ENCODE results near the gene FAM107B.
"Not testable (repeated sequence)": the region's sequence is repeated elsewhere in the genome, so short reads cannot be mapped to it uniquely, and the experiment has no call there.

FAM107B gene

DNA sequence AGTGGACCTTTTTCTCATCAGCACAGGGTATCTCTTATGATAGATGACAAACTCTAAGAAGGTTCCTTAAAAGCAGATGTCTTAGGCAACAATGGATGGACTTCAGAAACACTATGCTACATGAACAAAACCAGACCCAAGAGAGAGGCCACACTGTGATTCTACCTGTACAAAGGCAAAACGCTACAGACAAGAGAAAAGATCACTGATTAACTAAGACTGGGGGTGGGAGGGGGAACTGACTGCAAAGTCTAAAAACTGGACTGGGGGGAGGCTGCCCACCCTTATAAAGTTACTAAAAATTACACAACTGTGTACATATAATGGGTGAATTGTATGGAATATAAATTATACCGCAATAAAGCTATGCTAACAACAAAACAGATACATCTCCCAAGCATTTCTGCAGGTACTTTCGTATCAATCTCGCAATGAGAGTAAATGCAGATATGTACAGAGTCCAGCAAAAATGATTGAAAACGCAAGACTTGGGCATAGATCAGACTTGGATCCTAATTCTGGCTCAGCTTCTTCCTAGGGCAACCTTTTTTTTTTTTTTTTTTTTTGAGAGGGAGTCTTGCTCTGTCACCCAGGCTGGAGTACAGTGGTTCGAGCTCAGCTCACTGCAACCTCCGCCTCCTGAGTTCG lies 179.7 kb downstream of the FAM107B start:
- no peak for DNase-seq

DNA sequence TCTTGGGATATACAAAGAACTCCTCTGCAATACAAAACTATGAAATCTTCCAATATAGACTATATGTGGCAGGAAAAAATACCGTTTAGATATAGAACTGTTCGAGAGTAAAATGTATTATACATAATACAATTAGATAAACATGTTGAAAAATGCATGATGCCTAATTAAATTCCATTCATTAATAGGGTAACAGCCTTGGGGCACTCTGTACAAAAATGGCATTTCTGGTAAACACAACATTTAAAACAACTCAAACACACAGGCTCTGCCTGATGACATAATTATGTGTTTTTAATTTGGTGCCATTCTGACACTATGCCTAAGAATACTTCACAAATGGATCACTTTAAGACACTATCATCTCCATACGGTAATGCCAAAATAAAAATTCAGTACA lies 180.9 kb downstream of the FAM107B start:
- DNase-seq, result no peak

DNA sequence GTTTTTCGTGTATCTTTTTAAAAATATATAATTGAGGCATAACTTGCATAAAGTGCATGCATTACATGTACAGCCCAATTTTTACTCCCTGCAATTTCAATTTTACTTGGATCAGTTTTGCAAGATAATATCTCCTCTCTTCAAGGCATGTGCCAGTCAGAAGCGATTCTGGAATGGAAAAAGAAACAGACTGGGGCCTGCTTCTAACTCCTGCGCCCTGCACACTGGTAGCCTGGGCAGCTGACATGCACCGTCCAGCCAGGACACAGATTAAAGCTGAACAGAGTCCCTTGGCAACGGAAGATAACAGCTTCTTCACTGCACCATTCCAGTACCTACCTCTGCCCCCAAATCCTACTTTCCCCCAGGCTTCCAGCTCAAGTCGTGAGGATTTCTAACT lies 182.1 kb downstream of the FAM107B start:
- no peak for DNase-seq

DNA sequence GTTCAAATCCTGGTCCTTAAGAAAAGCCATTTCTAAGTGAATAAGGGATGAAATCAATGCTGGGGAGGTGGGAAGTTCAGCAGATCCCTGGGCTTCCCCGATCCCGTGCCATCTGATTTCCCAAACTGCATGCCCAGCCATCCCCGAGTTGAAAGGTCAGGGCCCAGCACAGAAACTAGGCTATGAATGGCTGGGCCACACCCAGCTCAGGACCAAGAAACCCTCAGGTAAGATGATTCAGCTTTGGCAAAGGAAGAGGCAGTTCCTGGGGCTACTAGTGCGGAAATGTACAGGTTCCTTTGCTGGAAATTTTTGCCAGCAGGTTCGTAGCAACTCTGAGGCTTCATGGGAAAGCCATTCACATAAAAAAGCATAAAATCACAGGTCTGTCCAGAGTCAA lies 182.7 kb downstream of the FAM107B start:
- no peak for DNase-seq

DNA sequence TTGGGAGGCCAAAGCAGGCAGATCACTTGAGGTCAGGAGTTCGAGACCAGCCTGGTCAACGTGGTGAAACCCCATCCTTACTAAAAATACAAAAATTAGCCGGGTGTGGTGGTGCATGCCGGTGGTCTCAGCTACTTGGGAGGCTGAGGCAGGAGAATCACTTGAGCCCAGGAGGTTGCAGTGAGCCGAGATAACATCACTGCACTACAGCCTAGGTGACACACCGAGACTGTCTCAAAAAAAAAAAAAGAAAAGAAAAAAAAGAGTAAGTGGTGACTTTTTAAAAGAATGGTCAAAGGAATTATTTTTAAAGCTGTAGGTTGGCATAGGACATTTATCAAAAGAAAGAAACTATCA lies 185.8 kb downstream of the FAM107B start:
- DNase-seq, result not testable (repeated sequence)

DNA sequence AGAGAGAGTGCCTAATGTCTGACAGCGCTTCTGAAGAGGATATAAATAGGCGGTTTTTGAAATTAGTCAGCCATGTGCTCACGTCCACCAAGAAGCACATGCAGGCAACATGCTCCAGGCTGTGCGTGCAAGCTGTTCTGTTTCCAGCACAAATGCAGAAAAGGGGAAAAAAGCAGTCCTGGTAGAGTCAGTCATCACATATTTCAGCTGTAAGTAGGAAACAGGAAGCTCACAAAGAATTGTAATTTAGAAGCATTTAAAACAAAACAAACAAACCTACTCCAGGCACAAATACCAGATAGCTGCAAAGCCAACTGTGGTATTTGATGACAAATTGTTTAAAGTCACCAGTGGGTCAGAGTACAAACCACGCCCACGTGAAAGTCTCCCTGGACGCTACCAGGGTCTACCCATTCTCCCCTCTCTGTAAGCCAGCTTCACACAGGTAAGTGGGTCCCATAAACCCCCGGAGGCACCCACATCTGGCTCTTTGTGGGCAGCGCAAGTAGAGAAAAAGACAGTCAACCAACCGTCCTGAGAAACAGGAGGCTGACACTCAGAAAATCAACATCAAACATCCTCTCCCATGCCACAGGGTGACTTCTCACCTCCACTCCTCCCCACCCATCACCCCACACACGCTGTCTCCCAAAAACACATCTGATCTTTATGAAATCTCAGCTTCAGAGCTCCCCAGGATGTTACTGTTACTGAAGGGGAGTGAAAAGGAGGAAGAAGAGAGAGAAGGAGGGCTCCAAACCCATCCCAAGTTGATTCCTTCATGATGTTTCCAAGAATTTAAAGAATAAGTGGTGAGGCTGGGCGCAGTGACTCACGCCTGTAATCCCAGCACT lies 186.4 kb downstream of the FAM107B start:
- no peak for DNase-seq

DNA sequence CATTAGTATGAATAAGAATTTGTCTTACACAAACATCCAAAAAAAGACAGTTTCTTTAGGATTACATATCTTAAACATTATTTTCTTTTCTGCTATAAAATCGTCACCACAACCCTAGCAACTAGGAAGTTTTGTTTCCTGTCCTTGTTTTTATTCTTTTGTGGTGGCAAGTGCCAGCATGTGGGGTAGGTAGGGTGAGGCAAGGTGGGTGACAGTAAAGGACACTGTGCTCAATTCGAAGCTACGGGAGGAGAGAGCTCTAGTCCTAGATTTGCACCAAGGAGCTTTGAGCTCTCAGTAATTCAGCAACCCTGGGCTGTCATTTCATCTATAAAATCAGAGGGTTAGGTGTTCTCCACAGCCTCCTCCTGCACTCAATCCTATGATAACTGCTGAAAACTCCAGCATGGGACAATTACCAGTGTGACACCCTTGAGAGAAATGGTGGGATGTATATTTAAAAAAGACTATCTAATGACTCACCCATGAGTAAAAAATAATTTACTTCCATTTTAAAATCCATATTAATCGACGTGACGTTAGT lies 187.1 kb downstream of the FAM107B start:
- no peak for DNase-seq

DNA sequence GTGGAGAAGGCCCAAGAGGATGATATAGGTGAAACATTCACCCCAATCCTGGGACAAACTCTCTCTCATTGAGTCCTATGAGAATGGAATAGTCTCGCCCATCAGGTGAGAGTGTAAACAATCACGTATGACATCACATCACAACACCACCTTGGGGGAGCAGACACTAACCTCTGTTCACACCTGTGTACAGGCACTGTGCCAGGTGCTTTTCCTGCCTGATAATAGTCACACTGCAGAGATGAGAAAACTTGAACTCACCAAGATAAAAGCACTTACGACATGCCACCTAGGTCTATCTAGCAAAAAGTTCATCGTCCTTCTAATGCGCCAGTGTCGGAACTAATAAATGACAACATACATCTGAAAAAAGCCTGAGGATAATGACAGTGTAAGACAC lies 187.8 kb downstream of the FAM107B start:
- no peak for DNase-seq

DNA sequence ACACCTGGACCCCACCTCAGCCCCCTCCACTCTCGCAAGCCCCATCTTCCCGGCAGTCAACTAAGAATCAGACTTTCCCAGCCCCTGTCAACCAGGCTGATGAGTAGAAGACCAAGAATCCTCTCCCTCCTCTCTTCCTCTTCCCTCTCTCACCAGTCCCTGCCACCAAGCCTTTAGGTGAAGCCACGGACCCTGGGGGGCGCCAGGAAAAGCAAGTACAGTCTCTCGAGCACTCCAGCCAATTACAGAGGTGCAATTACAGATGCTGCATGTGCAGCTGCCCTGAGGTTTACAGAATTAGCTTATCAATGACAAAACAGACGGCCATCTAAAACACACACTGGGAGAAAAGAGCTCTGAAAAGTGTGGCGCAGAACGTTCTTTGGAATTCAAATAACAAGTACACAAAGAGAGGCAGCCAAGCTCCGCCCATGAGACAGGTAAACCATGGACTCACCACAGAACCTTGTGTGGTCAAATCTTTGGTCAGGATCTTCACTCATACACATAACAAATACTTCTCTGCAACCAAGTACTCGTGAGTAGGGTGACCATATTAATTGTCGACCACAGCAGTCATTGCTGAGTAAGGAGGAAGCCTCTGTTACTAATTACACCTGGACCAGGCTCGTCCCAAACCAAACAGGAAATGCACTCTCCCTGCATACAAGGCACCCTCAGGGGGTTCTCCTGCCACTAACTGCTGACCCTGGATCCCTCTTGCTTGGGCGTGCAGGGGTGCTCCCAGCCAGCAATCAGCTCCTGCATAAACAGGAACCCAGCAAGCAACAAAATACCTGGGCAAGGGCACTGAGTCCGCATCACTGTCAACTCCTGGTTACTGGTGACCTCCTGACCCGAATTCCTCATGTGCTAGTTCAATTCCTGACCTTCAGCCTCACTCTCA lies 189.2 kb downstream of the FAM107B start:
- DNase-seq, result no peak

DNA sequence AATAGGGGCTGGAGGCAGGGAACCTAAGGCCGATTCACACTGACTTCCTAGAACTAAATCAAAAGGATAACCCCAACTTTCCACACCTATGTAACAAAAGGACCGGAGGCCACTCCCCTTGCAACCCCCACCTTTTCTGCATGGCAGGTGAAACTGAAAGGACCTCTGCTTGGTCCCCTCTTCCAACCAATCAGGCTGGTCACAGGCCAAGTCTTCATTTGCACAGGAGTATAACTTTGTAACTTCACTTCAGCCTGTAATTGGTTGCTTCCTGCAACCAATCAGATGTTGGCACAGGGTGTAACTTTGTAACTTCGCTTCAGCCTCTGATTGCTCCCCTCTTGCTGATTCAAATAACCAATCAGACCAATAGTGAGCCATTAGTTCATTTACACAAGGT lies 190.0 kb downstream of the FAM107B start:
- no peak for DNase-seq

DNA sequence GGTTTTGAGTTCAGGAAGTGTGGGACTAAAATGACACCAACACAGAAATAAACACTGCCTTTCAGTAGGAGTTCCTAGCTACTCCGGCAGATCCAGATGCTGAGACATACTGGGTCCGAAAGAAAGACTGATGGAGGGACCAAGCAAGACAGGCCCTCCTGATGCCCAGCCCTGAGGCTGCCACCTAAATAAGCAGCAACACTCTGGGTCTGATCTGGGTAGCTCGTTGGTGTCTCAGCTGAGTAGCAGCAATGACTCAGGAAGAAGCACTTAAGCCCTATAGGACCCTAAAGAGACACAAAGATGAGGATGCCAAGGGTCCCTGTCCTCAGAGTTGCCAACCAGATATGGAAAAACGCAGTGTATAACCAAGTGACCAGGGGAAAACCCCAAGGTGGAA lies 190.7 kb downstream of the FAM107B start:
- no peak for DNase-seq

DNA sequence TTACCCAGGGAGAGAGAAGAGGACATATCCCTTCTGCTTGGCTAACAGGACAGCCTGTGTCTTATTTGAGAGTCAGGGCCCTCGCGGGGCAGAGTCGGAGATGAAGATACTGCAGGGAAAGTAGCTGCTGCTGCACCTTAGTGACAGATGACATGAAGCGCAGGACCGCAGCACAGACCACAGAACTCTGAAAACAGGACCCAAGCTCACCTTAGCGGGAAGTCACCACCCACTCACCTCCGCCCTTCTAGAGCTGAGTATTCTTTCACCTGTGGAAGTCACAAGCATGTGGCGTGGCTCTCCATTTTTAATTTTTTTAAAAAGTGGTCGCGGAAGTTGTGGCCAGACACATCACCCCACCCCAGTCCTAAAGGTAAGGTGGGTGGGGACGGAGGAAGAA lies 191.4 kb downstream of the FAM107B start:
- no peak for DNase-seq

DNA sequence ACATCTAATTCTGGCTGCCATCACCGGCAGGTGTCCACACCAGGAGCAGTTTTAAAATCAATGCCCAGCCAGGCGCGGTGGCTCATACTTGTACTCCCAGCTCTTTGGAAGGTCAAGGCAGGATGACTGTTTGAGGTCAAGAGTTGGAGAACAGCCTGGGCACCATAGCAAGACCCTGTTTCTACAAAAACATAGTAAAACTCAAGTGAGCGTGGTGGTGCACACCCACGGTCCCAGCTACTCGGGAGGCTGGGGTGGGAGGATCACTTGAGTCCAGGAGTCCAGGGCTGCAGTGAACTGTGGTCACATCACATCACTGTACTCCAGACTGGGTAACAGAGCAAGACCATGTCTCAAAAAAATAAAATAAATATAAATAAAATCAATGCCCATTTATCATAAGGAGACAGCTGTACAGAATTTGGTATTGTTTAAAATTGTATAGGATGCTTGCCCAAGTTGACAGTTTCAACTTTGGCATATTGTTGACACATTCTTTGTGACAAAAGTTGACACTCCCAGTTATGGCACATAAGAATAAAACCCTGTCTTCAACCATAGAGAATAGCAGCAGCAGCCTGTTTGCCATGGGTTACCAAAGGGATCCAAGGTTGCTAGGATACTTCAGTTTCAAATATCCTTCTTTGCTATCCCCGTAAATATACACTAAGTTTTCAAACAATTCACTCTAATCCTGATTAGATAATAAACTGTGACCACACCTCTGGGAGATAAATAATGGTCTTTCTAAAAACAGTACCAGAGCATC lies 193.0 kb downstream of the FAM107B start:
- no peak for DNase-seq

DNA sequence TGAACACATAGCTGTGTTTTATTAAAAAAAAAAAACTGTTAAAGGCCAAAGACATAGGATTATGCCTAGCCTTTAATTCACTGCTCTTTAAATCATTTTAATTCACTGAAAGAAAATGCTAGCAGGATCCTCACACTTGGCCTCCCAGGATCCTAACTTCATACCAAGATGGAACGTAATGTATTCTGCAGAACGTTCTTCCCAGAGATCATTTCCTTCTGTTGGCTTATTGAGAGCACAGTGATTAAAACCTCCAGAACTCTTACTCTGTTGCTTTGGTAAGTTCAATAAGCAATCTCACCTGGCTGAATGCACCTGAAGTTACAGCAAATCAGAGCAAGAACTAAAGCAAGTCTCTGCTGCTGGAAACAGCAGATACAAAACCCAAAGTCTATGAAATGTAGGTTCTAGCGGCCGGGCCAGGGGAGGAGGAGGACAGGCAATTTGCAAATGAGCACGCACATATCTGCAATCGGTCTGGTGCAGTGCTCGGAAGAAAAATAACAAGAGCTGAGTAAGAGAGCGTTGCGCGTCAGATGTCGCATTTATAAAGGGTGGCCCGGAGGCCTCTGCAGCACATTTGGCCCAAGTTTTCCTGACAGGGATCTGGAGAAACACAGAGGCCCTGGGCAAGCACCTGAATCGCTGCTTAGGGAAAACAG lies 193.9 kb downstream of the FAM107B start:
- no peak for DNase-seq

DNA sequence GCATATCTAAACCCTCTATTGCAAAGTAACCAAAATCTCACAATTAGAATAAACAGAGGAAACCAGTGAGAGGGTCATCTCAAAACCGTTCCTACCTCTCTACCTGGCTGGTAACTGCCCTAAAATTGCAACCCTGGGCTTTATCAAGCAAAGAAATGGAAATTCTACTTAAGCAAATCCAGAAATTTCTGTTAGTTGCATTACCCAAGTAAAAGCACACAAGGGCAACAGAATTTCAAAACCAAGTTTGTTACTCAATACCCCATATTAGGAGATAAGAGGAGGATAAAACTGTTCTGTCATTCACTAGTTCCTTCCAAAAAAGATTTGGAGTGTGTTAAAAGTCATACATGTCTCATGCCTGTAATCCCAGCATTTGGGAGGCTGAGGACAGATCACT lies 195.3 kb downstream of the FAM107B start:
- no peak for DNase-seq

DNA sequence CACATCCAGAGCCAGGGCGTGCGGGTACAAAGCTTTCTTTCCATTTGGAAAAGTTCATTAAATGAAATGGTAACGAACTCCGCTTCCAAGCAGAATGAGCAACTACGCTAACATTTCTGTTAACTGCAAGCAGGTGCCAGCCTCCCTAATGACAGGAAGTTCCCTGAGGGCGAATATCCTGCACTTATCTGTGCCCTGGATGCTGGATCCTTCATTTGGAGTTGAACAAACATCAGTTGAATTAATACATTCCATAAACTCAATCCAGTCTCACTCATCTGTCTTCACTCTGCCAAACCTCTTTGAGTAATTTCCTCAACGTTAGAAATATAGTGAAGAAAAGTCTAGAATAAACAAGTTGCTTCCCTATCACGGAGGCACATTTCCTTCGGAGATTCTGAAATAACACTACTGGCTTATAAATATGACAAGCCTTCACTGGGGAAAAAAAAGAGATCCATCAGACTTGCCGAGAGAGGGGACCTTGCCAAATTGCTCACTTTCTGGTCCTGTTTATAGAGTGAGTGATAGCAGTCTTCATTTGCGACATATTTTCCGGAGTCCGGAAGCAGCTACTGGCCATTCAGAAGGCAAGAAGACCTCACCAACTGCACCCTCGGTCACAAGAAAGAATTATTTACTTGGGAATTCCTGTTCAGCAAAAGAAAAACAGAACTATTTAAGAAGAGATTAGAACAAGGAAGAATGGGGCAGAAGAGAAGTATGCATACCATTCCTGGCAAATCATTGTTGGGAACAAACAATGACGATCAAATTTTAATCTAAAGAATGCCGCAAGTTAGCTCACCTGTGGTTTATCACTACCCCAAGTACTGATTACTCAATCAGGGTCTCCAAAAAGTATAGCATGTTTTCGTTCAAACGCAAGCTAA lies 196.4 kb downstream of the FAM107B start:
- DNase-seq, result no peak

DNA sequence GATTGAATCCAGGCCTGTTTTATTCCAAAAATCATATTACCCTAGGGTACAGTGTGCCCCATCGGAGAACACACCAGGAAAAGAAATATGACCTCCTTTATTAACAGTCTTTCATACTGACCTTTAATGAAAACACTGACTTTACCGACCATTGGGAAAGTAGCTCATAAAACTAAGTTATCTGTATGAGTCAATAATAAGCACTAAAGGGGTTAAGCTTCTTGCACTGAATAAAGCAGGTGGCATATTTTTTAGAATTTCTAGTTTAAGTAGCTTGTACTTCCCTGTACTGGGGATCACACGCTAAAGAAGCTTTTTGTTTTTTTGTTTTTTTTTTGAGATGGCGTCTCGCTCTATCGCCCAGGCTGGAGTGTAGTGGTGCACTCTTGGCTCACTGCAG lies 199.8 kb downstream of the FAM107B start:
- DNase-seq, result no peak

DNA sequence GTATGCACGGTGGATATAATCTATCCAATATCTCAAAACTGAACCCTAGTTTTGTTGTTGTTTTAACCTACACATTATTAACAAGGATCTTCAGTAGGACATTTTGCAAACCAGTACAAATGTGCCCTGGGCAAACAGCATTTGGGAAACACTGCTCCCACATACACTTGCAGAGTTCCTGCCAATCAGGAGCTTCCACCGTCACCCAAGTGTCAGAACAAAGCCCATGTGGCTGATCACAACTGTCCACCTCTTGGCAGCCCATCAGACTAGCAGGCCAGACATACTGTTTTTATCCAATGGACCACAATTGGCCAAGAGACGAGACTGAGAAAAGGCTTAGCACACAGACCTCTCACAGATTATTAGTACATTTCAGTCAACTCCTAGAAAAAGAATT lies 200.4 kb downstream of the FAM107B start:
- no peak for DNase-seq

DNA sequence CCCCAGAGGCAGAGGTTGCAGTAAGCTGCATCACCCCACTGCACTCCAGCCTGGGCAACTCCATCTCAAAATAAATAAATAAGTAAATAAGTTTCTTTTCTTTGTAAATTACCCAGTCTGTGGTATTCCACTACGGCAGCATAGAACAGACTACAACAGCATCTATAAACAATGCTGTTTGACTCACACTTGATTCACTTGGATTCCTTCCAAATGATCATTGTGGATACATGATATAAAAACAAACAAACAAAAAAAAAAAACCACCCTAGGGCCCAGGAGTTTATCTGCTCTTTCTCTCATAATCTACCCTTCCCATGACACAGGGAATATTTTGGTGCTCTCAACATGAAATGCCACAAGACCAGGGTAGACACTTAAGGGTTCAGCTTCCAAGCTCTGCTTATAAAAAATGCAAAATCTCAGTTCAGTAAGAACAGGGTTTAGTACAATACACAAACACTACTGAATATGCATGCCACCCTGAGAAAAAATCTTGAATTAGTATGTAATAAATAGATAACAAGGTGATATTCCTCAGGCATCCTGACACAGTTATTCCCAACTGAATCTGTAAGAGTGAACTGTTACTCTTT lies 200.9 kb downstream of the FAM107B start:
- DNase-seq, result no peak

DNA sequence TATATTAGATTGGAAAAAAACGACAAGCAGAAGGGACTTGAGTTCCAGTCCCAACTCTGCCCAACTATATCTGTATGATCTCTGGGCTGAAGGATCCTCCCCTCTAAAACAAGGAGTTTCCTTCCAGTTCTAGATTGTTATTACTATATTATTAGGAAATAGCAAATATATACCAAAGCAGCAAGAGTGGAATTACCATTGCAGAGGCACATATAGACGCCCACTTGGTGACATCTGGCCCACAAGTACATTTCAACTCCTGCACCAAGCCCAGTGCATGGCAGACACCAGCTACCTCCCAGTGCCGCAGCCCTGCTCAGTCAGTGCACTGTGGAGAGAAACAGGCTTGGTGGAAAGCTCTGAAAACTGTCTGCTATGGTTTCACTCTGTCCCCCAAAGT lies 201.9 kb downstream of the FAM107B start:
- DNase-seq, result no peak
